ENCODE measurements around the gene GOLGA3. TPM values are rescaled to one million over a fixed set of nuclear protein-coding genes. Genes with fewer than 3 reads are reported as not detected.
"Not testable (repeated sequence)": the region's sequence is repeated elsewhere in the genome, so short reads cannot be mapped to it uniquely, and the experiment has no call there.

The GOLGA3 gene
- total RNA-seq, 4 donors from 2014 or later, result 69.8 to 117 (median 97.7) TPM

GRCh38 chr12:132838410-132839080 is 9.9 kb upstream of the GOLGA3 start:
- Histone ChIP-seq H3K36me3 (peaks cover 6 to 85% (median 7%) of the 10 kb centered on the region in 3 donors), H3K27ac (peak overlapping the region in 1 of 4 donors; percentile 33)

GRCh38 chr12:132837693-132838409 is 9.2 kb upstream of the GOLGA3 start:
- DNase-seq (ENCODE audit: low spot score in 2 of 2), result no peak
- peaks cover 6 to 85% (median 6%) of the 10 kb centered on the region in 3 donors for H3K36me3 ChIP-seq
- TF ChIP-seq POLR2A (IDR thresholded peaks at IDR 0.05), result no peak
- no peak for TF ChIP-seq EP300 (IDR thresholded peaks at IDR 0.05)
- TF ChIP-seq CTCF (IDR thresholded peaks at IDR 0.05), result no peak
- no peak overlapping the region for H3K4me3 ChIP-seq
- H3K9me3 ChIP-seq, result no peaks in the 10 kb centered on the region
- H3K27me3 ChIP-seq, result no peaks in the 10 kb centered on the region
- WGBS, 2 donors, result 50 to 62% methylated on average over 24 to 27 of the region's 27 CpGs
- H3K4me1 ChIP-seq, result peaks cover 0 to 13% (median 0%) of the 10 kb centered on the region in 4 donors
- H3K27ac ChIP-seq, result peak overlapping the region in 1 of 4 donors; percentile 33

More at GRCh38 chr12:132838410-132839080, 9.9 kb upstream of the GOLGA3 start:
- no peak for DNase-seq (ENCODE audit: low spot score in 2 of 2)
- TF ChIP-seq CTCF (IDR thresholded peaks at IDR 0.05), result no peak
- Histone ChIP-seq H3K27me3 (no peaks in the 10 kb centered on the region), H3K4me3 (no peak overlapping the region), H3K4me1 (peaks cover 0 to 13% (median 0%) of the 10 kb centered on the region in 4 donors), H3K9me3 (no peaks in the 10 kb centered on the region)
- WGBS, 2 donors, result 73 to 77% methylated on average over 9 to 13 of the region's 17 CpGs

GRCh38 chr12:132836795-132837331 is 8.2 kb upstream of the GOLGA3 start:
- H3K4me1 ChIP-seq, result peaks cover 0 to 13% (median 0%) of the 10 kb centered on the region in 4 donors
- H3K27me3 ChIP-seq, result no peaks in the 10 kb centered on the region
- no peaks in the 10 kb centered on the region for H3K9me3 ChIP-seq
- H3K27ac ChIP-seq, result no peak overlapping the region
- no peak for DNase-seq (ENCODE audit: low spot score in 2 of 2)
- peaks cover 0 to 77% (median 6%) of the 10 kb centered on the region in 3 donors for H3K36me3 ChIP-seq
- no peak for TF ChIP-seq POLR2A (IDR thresholded peaks at IDR 0.05)
- no peak for TF ChIP-seq CTCF (IDR thresholded peaks at IDR 0.05)
- TF ChIP-seq EP300 (IDR thresholded peaks at IDR 0.05), result no peak
- H3K4me3 ChIP-seq, result no peak overlapping the region
- 73 to 77% methylated on average over 5 of the region's 5 CpGs for WGBS, 2 donors

- H3K36me3 ChIP-seq, result peaks cover 0 to 71% (median 6%) of the 10 kb centered on the region in 3 donors
- not testable (repeated sequence) for H3K4me3 ChIP-seq; H3K27ac ChIP-seq; H3K9me3 ChIP-seq; DNase-seq (ENCODE audit: low spot score in 2 of 2); H3K27me3 ChIP-seq
- 84% methylated on average over 11 to 20 of the region's 30 CpGs for WGBS, 2 donors
- peaks cover 0 to 13% (median 0%) of the 10 kb centered on the region in 4 donors for H3K4me1 ChIP-seq
Observed at GRCh38 chr12:132836230-132836629, 7.6 kb upstream of the GOLGA3 start.

- no peak for DNase-seq (ENCODE audit: low spot score in 2 of 2)
- TF ChIP-seq CTCF (IDR thresholded peaks at IDR 0.05) (no peak), EP300 (IDR thresholded peaks at IDR 0.05) (no peak), POLR2A (IDR thresholded peaks at IDR 0.05) (no peak)
- peaks cover 0 to 13% (median 0%) of the 10 kb centered on the region in 4 donors for H3K4me1 ChIP-seq
- no peak overlapping the region for H3K27ac ChIP-seq
- no peak overlapping the region for H3K4me3 ChIP-seq
- no peaks in the 10 kb centered on the region for H3K27me3 ChIP-seq
- H3K36me3 ChIP-seq, result peaks cover 0 to 62% (median 4%) of the 10 kb centered on the region in 3 donors
- H3K9me3 ChIP-seq, result no peaks in the 10 kb centered on the region
- WGBS, 2 donors, result 93 to 94% methylated on average over 25 to 30 of the region's 42 CpGs
Observed at GRCh38 chr12:132835076-132836025, 6.7 kb upstream of the GOLGA3 start.
